Measurements from ENCODE around the gene ACOT9. TPM values are rescaled to one million over a fixed set of nuclear protein-coding genes. Genes with fewer than 3 reads are reported as not detected.

The ACOT9 gene
- total RNA-seq, 1 donor from 2014 or later, result 59.6 TPM

GRCh38 chrX:23765449-23765848 is 22.4 kb upstream of the ACOT9 start:
- H3K4me1 Mint-ChIP-seq (ENCODE audit: low read depth, unreplicated experiment), result no peaks in the 10 kb centered on the region
- H3K9ac ChIP-seq (ENCODE audit: low read length), result no peak overlapping the region
- H3K36me3 ChIP-seq (ENCODE audit: insufficient read depth, low read length), result no peaks in the 10 kb centered on the region
- no peak overlapping the region for H3K4me2 ChIP-seq (ENCODE audit: low read length)
- H3K4me1 ChIP-seq (ENCODE audit: insufficient read depth, low read length), result no peaks in the 10 kb centered on the region
- H3K79me2 ChIP-seq (ENCODE audit: insufficient read depth, low read length), result no peaks in the 10 kb centered on the region
- H3K27me3 Mint-ChIP-seq (ENCODE audit: low read depth, unreplicated experiment), result no peaks in the 10 kb centered on the region
- H3K27me3 ChIP-seq (ENCODE audit: insufficient read depth, low read length), result no peaks in the 10 kb centered on the region
- no peaks in the 10 kb centered on the region for H4K20me1 ChIP-seq (ENCODE audit: insufficient read depth, low read length)
- no peak for DNase-seq (ENCODE audit: low read depth)
- no peak overlapping the region for H3K27ac Mint-ChIP-seq (ENCODE audit: unreplicated experiment)
- H3K36me3 Mint-ChIP-seq (ENCODE audit: low read depth, unreplicated experiment), result no peaks in the 10 kb centered on the region
- FAIRE-seq, result no peak
- no peak for TF ChIP-seq EZH2 (IDR thresholded peaks at IDR 0.05; ENCODE audit: insufficient read depth, low read length)
- no peak for TF ChIP-seq CTCF (IDR thresholded peaks at IDR 0.05; ENCODE audit: insufficient read depth, low read depth, low read length)
- no peak overlapping the region for H3K27ac ChIP-seq (ENCODE audit: low read depth, low read length)
- H3K9me3 ChIP-seq (ENCODE audit: insufficient read depth, low read depth, low read length), result no peaks in the 10 kb centered on the region
- H2AFZ ChIP-seq (ENCODE audit: low read depth, low read length), result no peak overlapping the region
- H3K4me3 Mint-ChIP-seq (ENCODE audit: unreplicated experiment), result no peak overlapping the region
- H3K9me3 Mint-ChIP-seq (ENCODE audit: unreplicated experiment), result no peaks in the 10 kb centered on the region
- H3K4me3 ChIP-seq (ENCODE audit: insufficient read depth, low read depth, low read length), result no peak overlapping the region

- TF ChIP-seq CTCF (IDR thresholded peaks at IDR 0.05; ENCODE audit: insufficient read depth, low read depth, low read length) (no peak), EZH2 (IDR thresholded peaks at IDR 0.05; ENCODE audit: insufficient read depth, low read length) (no peak)
- H3K27ac ChIP-seq (ENCODE audit: low read depth, low read length), result no peak overlapping the region
- H3K4me1 ChIP-seq (ENCODE audit: insufficient read depth, low read length), result no peaks in the 10 kb centered on the region
- no peaks in the 10 kb centered on the region for H3K27me3 ChIP-seq (ENCODE audit: insufficient read depth, low read length)
- no peaks in the 10 kb centered on the region for H3K36me3 ChIP-seq (ENCODE audit: insufficient read depth, low read length)
- H3K9ac ChIP-seq (ENCODE audit: low read length), result no peak overlapping the region
- DNase-seq (ENCODE audit: low read depth) (no peak), FAIRE-seq (no peak)
- Mint-ChIP-seq H3K36me3 (ENCODE audit: low read depth, unreplicated experiment) (no peaks in the 10 kb centered on the region), H3K4me1 (ENCODE audit: low read depth, unreplicated experiment) (no peaks in the 10 kb centered on the region), H3K9me3 (ENCODE audit: unreplicated experiment) (no peaks in the 10 kb centered on the region), H3K4me3 (ENCODE audit: unreplicated experiment) (no peak overlapping the region), H3K27me3 (ENCODE audit: low read depth, unreplicated experiment) (no peaks in the 10 kb centered on the region), H3K27ac (ENCODE audit: unreplicated experiment) (no peak overlapping the region)
- no peaks in the 10 kb centered on the region for H3K9me3 ChIP-seq (ENCODE audit: insufficient read depth, low read depth, low read length)
- no peak overlapping the region for H3K4me3 ChIP-seq (ENCODE audit: insufficient read depth, low read depth, low read length)
- H4K20me1 ChIP-seq (ENCODE audit: insufficient read depth, low read length), result no peaks in the 10 kb centered on the region
- H2AFZ ChIP-seq (ENCODE audit: low read depth, low read length), result no peak overlapping the region
- no peaks in the 10 kb centered on the region for H3K79me2 ChIP-seq (ENCODE audit: insufficient read depth, low read length)
- H3K4me2 ChIP-seq (ENCODE audit: low read length), result no peak overlapping the region
Measured at GRCh38 chrX:23764188-23764984, 21.3 kb upstream of the ACOT9 start.

DNA sequence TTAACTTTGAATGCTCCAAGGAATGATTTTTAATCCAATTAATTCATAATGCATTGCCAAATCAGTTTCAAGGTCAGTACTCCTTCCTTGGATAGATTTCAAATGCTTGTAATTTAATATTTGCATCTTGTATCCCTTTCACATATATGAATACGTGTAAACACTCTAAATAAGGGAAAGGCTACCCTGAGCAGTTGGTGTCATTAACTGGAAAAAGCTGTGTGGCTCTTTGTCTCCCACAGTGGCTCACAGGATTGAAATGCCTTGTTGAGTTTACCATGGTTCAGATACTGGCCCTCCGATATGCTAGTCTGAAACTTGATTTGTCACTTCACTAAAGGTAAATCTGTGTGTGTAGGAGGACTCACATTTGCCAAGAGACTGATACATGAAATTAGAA is 16.7 kb upstream of the ACOT9 start:
- H4K20me1 ChIP-seq (ENCODE audit: insufficient read depth, low read length), result no peaks in the 10 kb centered on the region
- H3K9me3 ChIP-seq (ENCODE audit: insufficient read depth, low read depth, low read length), result no peaks in the 10 kb centered on the region
- H3K9ac ChIP-seq (ENCODE audit: low read length), result no peak overlapping the region
- no peak overlapping the region for H3K4me3 Mint-ChIP-seq (ENCODE audit: unreplicated experiment)
- H3K4me1 ChIP-seq (ENCODE audit: insufficient read depth, low read length), result no peaks in the 10 kb centered on the region
- H3K4me2 ChIP-seq (ENCODE audit: low read length), result no peak overlapping the region
- H3K27me3 ChIP-seq (ENCODE audit: insufficient read depth, low read length), result no peaks in the 10 kb centered on the region
- FAIRE-seq (no peak), DNase-seq (ENCODE audit: low read depth) (no peak)
- no peak for TF ChIP-seq EZH2 (IDR thresholded peaks at IDR 0.05; ENCODE audit: insufficient read depth, low read length)
- no peak for TF ChIP-seq CTCF (IDR thresholded peaks at IDR 0.05; ENCODE audit: insufficient read depth, low read depth, low read length)
- H3K9me3 Mint-ChIP-seq (ENCODE audit: unreplicated experiment), result no peaks in the 10 kb centered on the region
- H3K4me3 ChIP-seq (ENCODE audit: insufficient read depth, low read depth, low read length), result no peak overlapping the region
- H3K27me3 Mint-ChIP-seq (ENCODE audit: low read depth, unreplicated experiment), result no peaks in the 10 kb centered on the region
- no peaks in the 10 kb centered on the region for H3K79me2 ChIP-seq (ENCODE audit: insufficient read depth, low read length)
- no peaks in the 10 kb centered on the region for H3K36me3 Mint-ChIP-seq (ENCODE audit: low read depth, unreplicated experiment)
- no peaks in the 10 kb centered on the region for H3K4me1 Mint-ChIP-seq (ENCODE audit: low read depth, unreplicated experiment)
- no peak overlapping the region for H2AFZ ChIP-seq (ENCODE audit: low read depth, low read length)
- H3K36me3 ChIP-seq (ENCODE audit: insufficient read depth, low read length), result no peaks in the 10 kb centered on the region
- H3K27ac ChIP-seq (ENCODE audit: low read depth, low read length), result no peak overlapping the region
- no peak overlapping the region for H3K27ac Mint-ChIP-seq (ENCODE audit: unreplicated experiment)

All from astrocyte (in vitro differentiated cells and primary cell).